ENCODE data around the gene FPR2.

The FPR2 gene

DNA sequence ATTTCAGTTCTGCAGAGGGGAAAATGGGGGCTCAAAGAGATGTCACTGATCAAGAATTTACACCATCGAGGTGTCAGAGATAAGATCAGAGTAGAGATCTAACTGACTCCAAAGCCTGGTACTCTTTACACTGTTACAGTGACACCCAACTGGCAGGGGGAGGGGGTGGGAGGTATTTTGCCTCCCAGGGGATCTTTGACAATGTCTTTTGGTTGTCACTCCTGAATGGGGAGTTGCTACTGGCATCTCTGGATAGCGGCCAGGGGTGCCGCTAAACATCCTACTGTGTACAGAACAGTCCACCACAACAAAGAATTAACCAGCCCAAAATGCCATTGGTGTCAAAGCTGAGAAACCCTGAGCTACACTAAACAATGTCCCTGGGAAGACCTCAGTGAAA lies 37.1 kb downstream of the FPR2 start:
- Histone ChIP-seq H3K4me3 (ENCODE audit: low read depth, low read length) (no peak overlapping the region), H2AFZ (no peak overlapping the region), H3K4me1 (peaks cover 42% of the 10 kb centered on the region), H3K9ac (no peak overlapping the region), H3K9me3 (ENCODE audit: control insufficient read depth, low read length) (no peaks in the 10 kb centered on the region), H3K27me3 (ENCODE audit: control insufficient read depth, insufficient read depth, low read length) (no peaks in the 10 kb centered on the region), H3K4me2 (ENCODE audit: low read length) (no peak overlapping the region), H3K36me3 (ENCODE audit: control insufficient read depth, insufficient read depth, low read length) (no peaks in the 10 kb centered on the region), H3K79me2 (no peaks in the 10 kb centered on the region), H3K27ac (peak overlapping the region; percentile 98)
- TF ChIP-seq, protein P1, sequence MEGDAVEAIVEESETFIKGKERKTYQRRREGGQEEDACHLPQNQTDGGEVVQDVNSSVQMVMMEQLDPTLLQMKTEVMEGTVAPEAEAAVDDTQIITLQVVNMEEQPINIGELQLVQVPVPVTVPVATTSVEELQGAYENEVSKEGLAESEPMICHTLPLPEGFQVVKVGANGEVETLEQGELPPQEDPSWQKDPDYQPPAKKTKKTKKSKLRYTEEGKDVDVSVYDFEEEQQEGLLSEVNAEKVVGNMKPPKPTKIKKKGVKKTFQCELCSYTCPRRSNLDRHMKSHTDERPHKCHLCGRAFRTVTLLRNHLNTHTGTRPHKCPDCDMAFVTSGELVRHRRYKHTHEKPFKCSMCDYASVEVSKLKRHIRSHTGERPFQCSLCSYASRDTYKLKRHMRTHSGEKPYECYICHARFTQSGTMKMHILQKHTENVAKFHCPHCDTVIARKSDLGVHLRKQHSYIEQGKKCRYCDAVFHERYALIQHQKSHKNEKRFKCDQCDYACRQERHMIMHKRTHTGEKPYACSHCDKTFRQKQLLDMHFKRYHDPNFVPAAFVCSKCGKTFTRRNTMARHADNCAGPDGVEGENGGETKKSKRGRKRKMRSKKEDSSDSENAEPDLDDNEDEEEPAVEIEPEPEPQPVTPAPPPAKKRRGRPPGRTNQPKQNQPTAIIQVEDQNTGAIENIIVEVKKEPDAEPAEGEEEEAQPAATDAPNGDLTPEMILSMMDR (IDR thresholded peaks at IDR 0.05) = no peak

DNA sequence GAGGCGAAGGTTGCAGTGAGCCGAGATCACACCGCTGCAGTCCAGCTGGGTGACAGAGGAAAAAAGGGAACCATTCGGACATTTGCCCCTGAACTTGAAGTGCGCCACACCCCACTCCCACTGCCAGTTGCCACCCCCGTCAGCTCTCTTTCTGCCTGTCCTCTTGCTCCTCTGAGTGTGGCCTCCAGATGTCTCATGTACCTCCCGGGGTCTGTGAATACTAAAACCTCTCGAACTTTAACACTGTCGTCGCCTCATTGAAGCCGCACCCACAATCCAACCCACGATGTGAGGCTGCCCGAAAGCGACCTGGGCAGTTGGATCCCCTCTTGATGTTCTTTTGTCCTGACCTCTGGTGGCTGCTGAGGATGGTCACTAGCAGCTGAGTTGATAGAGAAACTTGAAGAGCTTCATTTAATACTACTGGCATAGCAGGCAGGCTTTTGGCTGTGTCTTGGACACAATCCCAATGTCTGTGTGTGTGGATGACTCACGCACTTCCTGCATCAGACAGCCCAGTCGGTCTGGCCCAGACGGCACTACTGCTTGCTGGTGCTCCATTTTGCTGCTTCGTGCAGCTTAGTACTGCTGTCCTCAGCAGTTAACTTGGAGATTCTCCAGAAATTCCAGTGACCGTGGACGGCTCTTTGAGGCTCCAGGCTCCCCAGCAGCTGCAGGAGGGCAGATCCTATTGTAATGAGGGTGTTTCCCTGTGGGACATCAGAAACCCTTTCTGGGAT lies 38.2 kb downstream of the FPR2 start:
- H3K4me1 ChIP-seq = peaks cover 48% of the 10 kb centered on the region
- H3K79me2 ChIP-seq = no peaks in the 10 kb centered on the region
- H3K9me3 ChIP-seq (ENCODE audit: control insufficient read depth, low read length) = no peaks in the 10 kb centered on the region
- no peak overlapping the region for H3K9ac ChIP-seq
- H3K27me3 ChIP-seq (ENCODE audit: control insufficient read depth, insufficient read depth, low read length) = no peaks in the 10 kb centered on the region
- H2AFZ ChIP-seq = peak overlapping the region; percentile 74
- no peaks in the 10 kb centered on the region for H3K36me3 ChIP-seq (ENCODE audit: control insufficient read depth, insufficient read depth, low read length)
- H3K27ac ChIP-seq = peak overlapping the region; percentile 98
- TF ChIP-seq, protein P1 (IDR thresholded peaks at IDR 0.05) = peak; percentile 40
- H3K4me3 ChIP-seq (ENCODE audit: low read depth, low read length) = peak overlapping the region; percentile 40
- H3K4me2 ChIP-seq (ENCODE audit: low read length) = peak overlapping the region; percentile 58

DNA sequence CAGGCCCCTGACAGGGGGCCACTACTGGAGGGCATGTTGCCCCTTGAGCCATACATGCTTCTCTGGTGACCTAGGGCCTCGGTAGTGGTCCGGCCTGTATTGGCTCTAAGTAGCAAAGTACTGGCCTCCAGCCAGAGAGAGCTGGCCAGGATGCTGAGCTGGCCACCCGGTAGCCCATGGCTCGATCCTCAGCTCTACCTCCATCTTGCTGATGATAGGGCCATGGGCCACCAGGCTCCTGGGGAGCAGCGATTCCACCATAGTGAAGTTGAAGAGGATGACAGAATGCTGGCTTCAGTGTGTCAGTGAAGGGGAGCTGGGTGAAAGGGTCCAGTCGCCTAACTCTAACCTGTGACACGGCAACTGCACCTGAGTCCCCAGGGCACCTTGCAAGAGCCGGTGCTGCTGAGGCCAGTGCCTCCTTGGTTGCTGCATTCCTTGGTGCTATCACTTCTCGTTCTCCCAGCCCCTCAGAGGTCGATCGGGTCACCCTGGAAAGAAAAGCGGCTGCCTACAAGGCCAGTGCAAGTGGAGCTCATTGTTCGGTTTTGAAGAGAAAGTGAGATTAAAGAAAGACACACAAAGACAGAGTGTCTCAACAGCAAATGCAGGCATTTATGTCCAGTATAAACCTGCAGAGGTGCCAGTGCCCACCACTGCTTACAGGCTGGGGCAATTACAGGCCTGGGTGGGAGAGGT lies 38.9 kb downstream of the FPR2 start:
- Histone ChIP-seq H3K27me3 (ENCODE audit: control insufficient read depth, insufficient read depth, low read length) (no peaks in the 10 kb centered on the region), H3K4me1 (peaks cover 47% of the 10 kb centered on the region), H3K27ac (peak overlapping the region; percentile 98), H3K4me3 (ENCODE audit: low read depth, low read length) (peak overlapping the region; percentile 40), H3K9me3 (ENCODE audit: control insufficient read depth, low read length) (no peaks in the 10 kb centered on the region), H3K36me3 (ENCODE audit: control insufficient read depth, insufficient read depth, low read length) (no peaks in the 10 kb centered on the region), H2AFZ (peak overlapping the region; percentile 74), H3K9ac (no peak overlapping the region), H3K4me2 (ENCODE audit: low read length) (peak overlapping the region; percentile 58), H3K79me2 (no peaks in the 10 kb centered on the region)
- TF ChIP-seq, protein P1 (IDR thresholded peaks at IDR 0.05) = no peak

DNA sequence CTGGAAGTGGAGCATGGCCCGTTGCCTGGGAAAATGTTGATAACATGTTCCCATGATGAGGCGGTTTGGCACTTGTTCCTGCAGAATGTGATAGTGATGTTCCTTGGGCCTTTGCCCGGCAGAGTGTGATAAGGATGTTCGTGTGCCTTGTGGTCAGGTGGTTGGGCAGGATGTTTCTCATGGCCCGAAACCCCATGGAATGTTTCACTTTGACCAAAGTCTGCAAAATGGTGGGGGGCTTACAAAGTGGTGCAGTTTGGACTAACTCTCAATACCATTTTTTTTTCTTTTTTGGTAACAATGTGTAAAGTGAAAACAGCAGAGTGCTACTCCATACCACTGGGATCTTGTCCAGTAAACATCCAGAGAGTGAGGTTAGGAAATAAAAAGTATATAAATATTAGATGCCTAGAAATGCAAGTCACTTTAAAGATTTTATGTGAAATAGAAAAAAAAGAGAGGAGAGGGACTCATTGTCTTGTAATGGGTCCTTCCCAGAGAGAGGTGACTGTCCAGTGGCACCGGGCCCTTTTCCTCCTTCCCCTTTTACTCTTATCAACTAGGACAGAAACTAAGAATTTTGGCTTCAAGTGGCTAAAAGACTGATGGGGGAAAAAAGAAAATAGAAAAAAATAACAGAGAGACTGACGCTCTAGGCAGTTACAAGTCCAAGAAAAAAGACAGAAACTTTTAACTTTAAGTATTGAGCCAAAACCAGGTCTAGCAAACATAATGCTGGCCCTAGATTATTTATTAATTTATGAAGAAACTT lies 39.7 kb downstream of the FPR2 start:
- Histone ChIP-seq H3K9ac (no peak overlapping the region), H3K9me3 (ENCODE audit: control insufficient read depth, low read length) (no peaks in the 10 kb centered on the region), H2AFZ (peak overlapping the region; percentile 74), H3K4me3 (ENCODE audit: low read depth, low read length) (no peak overlapping the region), H3K27me3 (ENCODE audit: control insufficient read depth, insufficient read depth, low read length) (no peaks in the 10 kb centered on the region), H3K4me1 (peaks cover 51% of the 10 kb centered on the region), H3K79me2 (no peaks in the 10 kb centered on the region), H3K27ac (peak overlapping the region; percentile 98), H3K4me2 (ENCODE audit: low read length) (peak overlapping the region; percentile 58), H3K36me3 (ENCODE audit: control insufficient read depth, insufficient read depth, low read length) (no peaks in the 10 kb centered on the region)
- TF ChIP-seq, protein P1 (IDR thresholded peaks at IDR 0.05) = no peak
